Type B pancreatic cell (in vitro differentiated cells): ENCODE results near the gene ITGB3. TPM values are rescaled to one million over a fixed set of nuclear protein-coding genes. Genes with fewer than 3 reads are reported as not detected.

Source experiments
- DNase-seq: peaks from one replicate; pipeline ENCODE4 v3.0.0; 2021; ENCODE audit warnings: mixed read lengths; ENCODE audit not compliant: unreplicated experiment; ENCODE audit errors: extremely low spot score
- H3K27ac Mint-ChIP-seq: 2 replicates; pipeline ENCODE4 v1.8.0; 2021; ENCODE audit warnings: mild to moderate bottlenecking, mixed read lengths
- H3K27me3 Mint-ChIP-seq: 2 replicates; pipeline ENCODE4 v1.8.0; 2021; ENCODE audit warnings: mixed read lengths
- H3K36me3 Mint-ChIP-seq: 2 replicates; pipeline ENCODE4 v1.8.0; 2021; ENCODE audit warnings: mixed read lengths
- H3K4me1 Mint-ChIP-seq: one replicate; pipeline ENCODE4 v1.8.0; 2021; ENCODE audit warnings: mixed read lengths; ENCODE audit not compliant: unreplicated experiment
- H3K4me3 Mint-ChIP-seq: 2 replicates; pipeline ENCODE4 v1.8.0; 2021; ENCODE audit warnings: mild to moderate bottlenecking, mixed read lengths
- H3K9me3 Mint-ChIP-seq: 2 replicates; pipeline ENCODE4 v1.8.0; 2021; ENCODE audit warnings: mixed read lengths
- CTCF ChIP-seq: fragments of 200-600 bp; sonication (generic); conservative IDR thresholded peaks from 2 replicates; pipeline ENCODE4 v1.5.0; 2021; ENCODE audit warnings: antibody characterized with exemption, mild to moderate bottlenecking
- total RNA-seq: library from RNA; stranded (reverse); gene quantifications from 2 replicates; pipeline ENCODE4 v1.2.1, GENCODE V29; 2021; ENCODE audit warnings: low replicate concordance

Gene ITGB3
- total RNA-seq, 1 donor from 2014 or later = 1.6 TPM

- Mint-ChIP-seq H3K27me3 (peaks cover 3% of the 10 kb centered on the region), H3K9me3 (peaks cover 5% of the 10 kb centered on the region), H3K4me3 (no peak overlapping the region), H3K4me1 (peaks cover 36% of the 10 kb centered on the region), H3K27ac (no peak overlapping the region), H3K36me3 (no peaks in the 10 kb centered on the region)
- TF ChIP-seq CTCF = no peak
- DNase-seq = no peak
These were observed 19.6 kb downstream of the ITGB3 start for GRCh38 chr17:47273245-47273644.

- no peak for TF ChIP-seq CTCF
- Mint-ChIP-seq H3K4me1 (peaks cover 45% of the 10 kb centered on the region), H3K36me3 (no peaks in the 10 kb centered on the region), H3K27me3 (peaks cover 3% of the 10 kb centered on the region), H3K27ac (peak overlapping the region; percentile 72), H3K9me3 (peaks cover 1% of the 10 kb centered on the region), H3K4me3 (peak overlapping the region; percentile 44)
- DNase-seq = no peak
These were observed 20.9 kb downstream of the ITGB3 start for GRCh38 chr17:47274319-47275069.

GRCh38 chr17:47275245-47275984 is 21.8 kb downstream of the ITGB3 start:
- no peaks in the 10 kb centered on the region for H3K9me3 Mint-ChIP-seq
- DNase-seq = peak; percentile 82
- peak overlapping the region; percentile 64 for H3K4me3 Mint-ChIP-seq
- peak overlapping the region; percentile 72 for H3K27ac Mint-ChIP-seq
- no peaks in the 10 kb centered on the region for H3K36me3 Mint-ChIP-seq
- H3K27me3 Mint-ChIP-seq = peaks cover 3% of the 10 kb centered on the region
- TF ChIP-seq CTCF = no peak
- peaks cover 45% of the 10 kb centered on the region for H3K4me1 Mint-ChIP-seq

- TF ChIP-seq CTCF = no peak
- Mint-ChIP-seq H3K27me3 (peaks cover 3% of the 10 kb centered on the region), H3K4me1 (peaks cover 49% of the 10 kb centered on the region), H3K9me3 (no peaks in the 10 kb centered on the region), H3K36me3 (no peaks in the 10 kb centered on the region), H3K27ac (no peak overlapping the region), H3K4me3 (no peak overlapping the region)
- no peak for DNase-seq
These were observed 22.8 kb downstream of the ITGB3 start for GRCh38 chr17:47276444-47276843.

GRCh38 chr17:47276868-47277267 is 23.2 kb downstream of the ITGB3 start:
- peaks cover 49% of the 10 kb centered on the region for H3K4me1 Mint-ChIP-seq
- no peaks in the 10 kb centered on the region for H3K9me3 Mint-ChIP-seq
- TF ChIP-seq CTCF = no peak
- no peaks in the 10 kb centered on the region for H3K36me3 Mint-ChIP-seq
- no peak for DNase-seq
- H3K27me3 Mint-ChIP-seq = peaks cover 3% of the 10 kb centered on the region
- H3K27ac Mint-ChIP-seq = peak overlapping the region; percentile 23
- H3K4me3 Mint-ChIP-seq = peak overlapping the region; percentile 11
